COLO668 (cell line): Measurements from ENCODE around the gene ATP2A3.

Source experiments
- DNase-seq: peaks from one replicate; lab custom pipeline; 2025; ENCODE audit not compliant: unreplicated experiment; lab: John Stamatoyannopoulos, UW

Gene ATP2A3

GRCh38 chr17:3914312-3914670 is 49.9 kb downstream of the ATP2A3 start:
- no peak for DNase-seq

DNA sequence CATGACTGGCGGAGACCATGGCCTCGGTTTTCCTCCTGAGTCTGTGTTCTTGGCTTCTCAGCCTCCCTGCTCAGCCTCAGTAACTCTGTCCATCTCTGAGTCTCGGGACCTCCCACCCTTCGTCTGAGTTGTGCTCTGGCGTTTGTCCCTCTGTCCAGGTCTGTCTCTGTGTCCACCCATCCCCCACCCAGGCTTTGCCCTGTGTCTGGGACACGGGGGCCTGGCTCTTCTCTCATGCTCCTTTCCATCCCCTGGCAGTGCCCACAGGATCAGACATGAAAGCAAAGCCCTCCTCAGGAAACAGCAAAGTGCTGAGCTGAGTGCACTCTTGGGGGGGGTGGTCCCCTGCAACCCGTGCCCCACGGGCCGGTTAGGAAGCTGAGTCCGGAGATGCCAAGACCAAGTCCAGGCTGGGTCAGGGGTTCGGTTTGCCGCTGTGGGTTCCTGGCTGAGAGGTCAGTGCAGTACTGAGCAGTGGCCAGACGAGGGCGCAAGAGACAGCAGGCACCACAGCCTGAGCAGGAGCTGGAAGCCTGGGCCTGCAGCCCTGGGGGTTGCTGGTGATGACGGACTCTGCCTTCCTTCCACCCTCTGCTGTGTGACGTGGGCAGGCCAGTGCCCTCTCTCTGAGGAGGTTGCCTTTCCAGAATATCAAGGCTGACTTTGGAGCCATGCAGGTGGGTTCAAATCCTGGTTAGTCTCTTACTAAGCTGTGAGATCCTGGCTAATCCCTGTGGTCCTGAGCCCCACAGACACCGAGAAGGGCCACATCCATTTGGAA is 50.5 kb downstream of the ATP2A3 start:
- DNase-seq: peak; percentile 64

GRCh38 chr17:3912827-3913226 is 51.4 kb downstream of the ATP2A3 start:
- no peak for DNase-seq

DNA sequence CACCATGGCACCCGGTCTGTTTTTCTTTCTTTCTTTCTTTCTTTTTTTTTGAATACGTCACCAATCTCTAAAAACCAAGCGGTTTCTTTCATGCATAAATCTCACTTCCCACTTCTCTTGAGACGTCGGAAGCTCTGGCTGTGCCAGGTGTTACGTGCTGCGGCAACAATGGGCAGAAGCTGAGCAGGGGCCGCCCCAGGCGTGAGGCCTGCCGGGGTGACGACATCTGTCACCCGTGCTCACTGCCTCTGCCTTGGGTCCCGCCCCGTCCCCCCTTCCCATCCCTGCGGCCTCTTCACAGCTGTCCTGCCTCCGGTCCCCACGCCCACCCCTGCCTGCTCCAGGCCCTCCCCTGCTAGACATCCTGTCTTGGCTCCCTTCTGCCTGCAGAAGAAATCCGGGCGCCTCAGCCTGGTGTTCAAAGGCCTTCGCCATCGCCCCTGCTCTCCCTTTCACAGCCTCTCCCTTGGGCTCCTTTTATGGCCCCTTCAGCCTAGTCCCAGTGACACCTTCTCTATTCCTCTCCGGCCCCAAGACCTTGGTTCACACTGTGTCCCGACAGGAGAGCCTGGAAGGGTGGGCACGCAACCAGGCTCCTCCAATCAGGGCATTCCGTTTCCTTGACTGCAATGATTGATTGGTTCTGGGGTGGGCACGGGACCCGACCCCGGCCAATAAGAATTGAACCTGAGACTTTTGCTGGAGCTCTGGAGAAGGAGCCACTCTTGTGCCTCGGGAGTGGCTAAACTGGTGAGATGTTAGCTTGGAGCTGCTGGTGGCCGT is 52.8 kb downstream of the ATP2A3 start:
- peak; percentile 55 for DNase-seq

- no peak for DNase-seq
Observed at GRCh38 chr17:3910420-3911270, 53.6 kb downstream of the ATP2A3 start.

- DNase-seq: no peak
Observed at GRCh38 chr17:3909257-3909656, 55.0 kb downstream of the ATP2A3 start.

- DNase-seq: peak; percentile 13
Observed at GRCh38 chr17:3907483-3908216, 56.6 kb downstream of the ATP2A3 start.

DNA sequence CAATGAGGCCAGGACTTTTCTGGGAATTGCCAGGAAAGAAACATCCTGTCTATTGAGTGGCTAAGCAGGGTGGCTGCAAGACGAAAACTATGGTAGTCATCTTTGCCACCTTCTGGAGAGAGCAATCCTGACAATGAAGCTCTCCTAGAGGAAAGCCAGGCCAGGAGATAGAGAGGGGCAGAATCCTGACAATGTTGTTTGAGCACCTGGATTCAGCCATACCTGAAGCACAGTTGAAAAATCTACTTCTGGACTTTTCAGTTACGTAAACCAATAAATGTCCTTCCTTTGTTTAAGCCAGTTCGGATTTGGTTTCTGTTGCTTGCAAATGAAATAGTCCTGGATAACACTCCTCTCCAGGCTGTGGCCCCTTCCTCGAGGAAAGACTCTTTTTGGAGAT is 57.4 kb downstream of the ATP2A3 start:
- DNase-seq: no peak

- DNase-seq: no peak
Observed at GRCh38 chr17:3905017-3905520, 59.2 kb downstream of the ATP2A3 start.

DNA sequence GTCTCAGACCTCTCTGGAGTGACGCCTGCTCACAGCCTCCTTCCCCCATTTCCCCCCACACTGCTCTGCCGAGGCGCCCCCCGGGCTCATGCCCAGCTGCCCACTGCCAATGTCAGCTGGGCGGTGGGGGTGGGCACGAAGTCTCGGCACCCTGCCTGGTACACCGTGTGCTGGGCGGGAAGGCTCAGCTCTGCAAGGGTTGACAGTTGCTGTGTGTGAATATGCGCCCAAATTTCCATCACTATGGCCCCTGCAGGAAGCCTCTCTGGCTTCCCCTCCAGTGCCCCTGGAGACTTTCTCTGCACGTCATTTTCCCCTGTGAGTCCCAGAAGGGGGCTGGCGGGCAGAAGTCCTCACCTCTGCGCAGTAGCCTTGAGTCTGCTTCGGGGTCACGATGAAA is 59.7 kb downstream of the ATP2A3 start:
- no peak for DNase-seq

DNA sequence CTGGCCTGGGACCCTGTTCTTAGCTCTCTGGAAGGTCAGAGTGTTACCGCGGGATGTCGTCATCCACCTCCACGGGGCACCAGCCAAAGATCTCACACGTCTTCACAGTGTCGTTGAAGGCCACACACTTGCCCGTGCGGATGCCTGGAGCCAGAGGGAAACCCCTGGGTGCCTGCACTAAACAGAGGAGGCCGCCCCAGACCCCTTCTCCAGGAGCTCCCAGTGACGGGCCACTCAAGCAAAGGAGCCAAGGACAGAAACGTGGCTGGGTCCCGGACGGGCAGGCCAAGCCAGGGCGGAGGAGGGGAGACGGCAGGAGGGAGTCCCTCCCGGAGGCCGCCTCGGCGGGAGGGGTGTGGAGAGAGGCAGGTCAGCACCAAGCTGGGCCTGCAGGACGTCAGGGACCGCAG is 60.4 kb downstream of the ATP2A3 start:
- DNase-seq: no peak

GRCh38 chr17:3903051-3903825 is 61.0 kb downstream of the ATP2A3 start:
- no peak for DNase-seq

- no peak for DNase-seq
Observed at GRCh38 chr17:3900646-3901045, 63.6 kb downstream of the ATP2A3 start.

DNA sequence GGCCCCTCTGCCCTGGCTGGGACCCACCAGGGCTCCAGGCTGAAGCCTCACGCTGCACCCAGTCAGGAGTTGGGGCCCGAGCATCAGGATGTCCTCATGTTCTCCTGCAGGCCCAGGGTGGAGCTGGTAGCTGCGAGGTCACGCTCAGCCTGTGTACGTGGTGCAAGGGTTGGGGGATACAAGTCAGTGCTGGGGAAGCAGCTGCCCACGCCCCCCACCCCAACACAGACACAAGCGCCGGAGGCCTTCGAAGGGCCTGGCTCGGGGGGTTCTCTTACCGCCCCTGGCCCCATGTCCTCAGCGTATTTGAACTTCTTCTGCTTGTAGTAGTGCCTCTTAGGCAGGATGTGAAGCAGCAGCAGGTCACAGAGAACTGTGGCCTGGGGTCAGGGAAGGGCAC is 66.5 kb downstream of the ATP2A3 start:
- DNase-seq: no peak

GRCh38 chr17:3896968-3897235 is 67.3 kb downstream of the ATP2A3 start:
- no peak for DNase-seq

DNA sequence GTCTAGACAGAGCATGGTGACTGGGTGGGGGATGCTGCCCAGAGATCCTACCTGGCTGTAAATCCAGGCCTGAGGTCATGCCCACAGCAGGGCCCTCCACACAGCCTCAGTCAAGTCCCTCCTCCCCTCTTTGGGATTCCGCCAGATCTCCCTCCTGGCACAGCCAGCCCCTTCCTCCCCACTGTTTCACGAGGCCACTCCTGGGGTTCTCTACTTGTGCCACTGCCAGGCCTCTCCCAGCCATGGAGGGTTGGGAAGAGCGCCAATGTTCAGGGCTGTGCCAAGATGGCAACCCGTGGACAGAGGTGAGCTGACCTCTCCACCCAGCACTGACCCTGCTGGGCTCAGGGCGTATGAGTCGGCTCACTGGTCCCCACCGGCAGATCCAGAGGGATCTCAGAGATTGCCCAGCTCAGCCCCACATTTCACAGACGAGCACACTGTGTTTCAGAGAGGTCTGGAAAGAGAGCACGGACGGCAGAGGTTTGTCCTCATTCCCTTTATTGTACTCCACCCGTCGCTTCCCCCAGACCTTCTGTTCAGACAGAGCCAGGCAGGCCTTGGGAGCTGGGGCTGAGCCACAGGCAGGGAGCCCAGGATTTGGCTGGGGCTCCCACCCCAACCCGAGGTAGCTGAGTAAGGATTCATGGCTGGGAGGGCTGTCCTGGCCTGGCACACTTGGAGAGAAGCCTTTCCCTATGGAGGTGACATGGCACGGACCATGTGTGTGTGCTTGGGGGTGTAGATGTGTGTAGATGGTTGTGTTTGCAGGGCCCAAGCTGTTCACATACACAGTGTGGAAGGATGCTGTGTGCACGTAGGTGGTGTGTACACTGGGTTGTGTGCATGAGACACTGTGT is 67.9 kb downstream of the ATP2A3 start:
- DNase-seq: no peak

- no peak for DNase-seq
Observed at GRCh38 chr17:3895354-3895753, 68.9 kb downstream of the ATP2A3 start.

- DNase-seq: no peak
Observed at GRCh38 chr17:3894911-3895343, 69.3 kb downstream of the ATP2A3 start.

- peak; percentile 3 for DNase-seq
Observed at GRCh38 chr17:3894188-3894587, 70.0 kb downstream of the ATP2A3 start.
